NB4 (cell line): ENCODE measurements around the gene KAZN.

ENCODE experiments used
- POLR2A ChIP-seq: IDR thresholded peaks from 2 replicates; pipeline ENCODE4 v1.6.1; 2011; ENCODE audit warnings: mild to moderate bottlenecking; ENCODE audit not compliant: insufficient read length; ENCODE audit errors: extremely low read depth
- TF ChIP-seq, protein P1 (sequence below): IDR thresholded peaks from one replicate; pipeline ENCODE4 v1.5.1; 2012; ENCODE audit warnings: low read depth, low read length
- TF ChIP-seq, protein P2 (sequence below): IDR thresholded peaks from 2 replicates; pipeline ENCODE4 v1.6.1; 2011; ENCODE audit warnings: low read depth, low read length

DNA sequence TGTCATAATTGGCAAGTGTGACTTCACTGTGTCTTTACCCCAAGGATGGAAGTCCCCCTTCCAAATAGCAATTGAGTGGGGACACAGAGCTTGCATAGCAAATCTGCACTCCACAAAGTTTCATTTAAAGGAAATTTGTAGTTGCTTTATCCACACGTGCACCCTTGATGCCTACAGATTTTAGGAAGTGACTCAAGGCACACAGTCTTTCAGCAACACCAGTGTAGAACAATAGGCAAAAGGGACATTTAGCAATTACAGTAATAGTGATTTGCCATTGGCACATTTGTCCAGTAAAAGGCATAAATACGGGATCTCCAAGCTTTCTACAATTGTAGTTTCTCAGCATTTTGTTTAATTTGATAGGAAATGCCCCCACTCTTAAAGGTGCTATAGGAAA lies 43.4 kb upstream of the KAZN start:
- TF ChIP-seq, protein P1, sequence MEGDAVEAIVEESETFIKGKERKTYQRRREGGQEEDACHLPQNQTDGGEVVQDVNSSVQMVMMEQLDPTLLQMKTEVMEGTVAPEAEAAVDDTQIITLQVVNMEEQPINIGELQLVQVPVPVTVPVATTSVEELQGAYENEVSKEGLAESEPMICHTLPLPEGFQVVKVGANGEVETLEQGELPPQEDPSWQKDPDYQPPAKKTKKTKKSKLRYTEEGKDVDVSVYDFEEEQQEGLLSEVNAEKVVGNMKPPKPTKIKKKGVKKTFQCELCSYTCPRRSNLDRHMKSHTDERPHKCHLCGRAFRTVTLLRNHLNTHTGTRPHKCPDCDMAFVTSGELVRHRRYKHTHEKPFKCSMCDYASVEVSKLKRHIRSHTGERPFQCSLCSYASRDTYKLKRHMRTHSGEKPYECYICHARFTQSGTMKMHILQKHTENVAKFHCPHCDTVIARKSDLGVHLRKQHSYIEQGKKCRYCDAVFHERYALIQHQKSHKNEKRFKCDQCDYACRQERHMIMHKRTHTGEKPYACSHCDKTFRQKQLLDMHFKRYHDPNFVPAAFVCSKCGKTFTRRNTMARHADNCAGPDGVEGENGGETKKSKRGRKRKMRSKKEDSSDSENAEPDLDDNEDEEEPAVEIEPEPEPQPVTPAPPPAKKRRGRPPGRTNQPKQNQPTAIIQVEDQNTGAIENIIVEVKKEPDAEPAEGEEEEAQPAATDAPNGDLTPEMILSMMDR = no peak
- TF ChIP-seq, protein P2, sequence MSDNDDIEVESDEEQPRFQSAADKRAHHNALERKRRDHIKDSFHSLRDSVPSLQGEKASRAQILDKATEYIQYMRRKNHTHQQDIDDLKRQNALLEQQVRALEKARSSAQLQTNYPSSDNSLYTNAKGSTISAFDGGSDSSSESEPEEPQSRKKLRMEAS = no peak
- TF ChIP-seq POLR2A = no peak
